A673 (cell line): Measurements from ENCODE around the gene CPA1. TPM values are rescaled to one million over a fixed set of nuclear protein-coding genes. Genes with fewer than 3 reads are reported as not detected.

Experiments
- BruUV-seq: library from RNA; stranded (reverse); fragments of 400-500 nt; replicated peaks from 2 replicates; lab custom pipeline; 2021; lab: Mats Ljungman, UMichigan
- CTCF ChIA-PET: fragments of 300-600 bp; sonication (Branson Sonifier 250); formaldehyde crosslinking; loops from one replicate; lab custom pipeline; 2022; ENCODE audit warnings: antibody characterized with exemption; lab: Charles Lee
- POLR2A ChIA-PET: fragments of 300-600 bp; sonication (Branson Sonifier 250); formaldehyde crosslinking; loops from one replicate; lab custom pipeline; 2022; ENCODE audit warnings: antibody characterized with exemption; ENCODE audit not compliant: low non-redundant PET; lab: Charles Lee
- DNase-seq: peaks from one replicate; pipeline ENCODE4 v3.0.0-alpha.2; 2015; ENCODE audit warnings: low spot score
- H3K27ac ChIP-seq: fragments of 200-600 bp; sonication (generic); 2 replicates; pipeline ENCODE4 v1.5.1; 2016; ENCODE audit warnings: mixed run types, low read depth, mild to moderate bottlenecking, mixed read lengths, antibody characterized with exemption, low read length; ENCODE audit not compliant: poor library complexity, severe bottlenecking
- H3K27me3 ChIP-seq: fragments of 200-600 bp; sonication (generic); replicated peaks from 2 replicates; pipeline ENCODE4 v1.6.1; 2017; ENCODE audit warnings: mixed run types, low read depth, mild to moderate bottlenecking, mixed read lengths, antibody characterized with exemption, low read length; ENCODE audit not compliant: insufficient read depth, poor library complexity
- H3K36me3 ChIP-seq: fragments of 200-600 bp; sonication (generic); 2 replicates; pipeline ENCODE4 v1.6.1; 2016; ENCODE audit warnings: mixed run types, mild to moderate bottlenecking, mixed read lengths, antibody characterized with exemption, low read length; ENCODE audit not compliant: insufficient read depth, poor library complexity, severe bottlenecking
- H3K4me1 ChIP-seq: fragments of 200-600 bp; sonication (generic); 2 replicates; pipeline ENCODE4 v1.6.1; 2017; ENCODE audit warnings: mixed run types, mild to moderate bottlenecking, mixed read lengths, antibody characterized with exemption, low read length; ENCODE audit not compliant: insufficient read depth, poor library complexity, severe bottlenecking
- H3K4me3 ChIP-seq: fragments of 200-600 bp; sonication (generic); 2 replicates; pipeline ENCODE4 v1.5.1; 2016; ENCODE audit warnings: low read depth, mixed run types, mild to moderate bottlenecking, mixed read lengths, low read length; ENCODE audit not compliant: poor library complexity, severe bottlenecking
- H3K9me3 ChIP-seq: fragments of 200-600 bp; sonication (generic); 2 replicates; pipeline ENCODE4 v1.6.1; 2016; ENCODE audit warnings: mixed run types, low read depth, mild to moderate bottlenecking, mixed read lengths, antibody characterized with exemption, low read length; ENCODE audit not compliant: poor library complexity, severe bottlenecking
- CTCF ChIP-seq: fragments of 300-800, 200-600 bp; sonication (generic); conservative IDR thresholded peaks from 2 replicates; pipeline ENCODE4 v1.5.1; 2017; ENCODE audit warnings: low read depth, mild to moderate bottlenecking, antibody characterized with exemption, low read length, moderate library complexity, mixed read lengths
- EZH2 ChIP-seq: fragments of 200-600 bp; sonication (generic); IDR thresholded peaks from 2 replicates; pipeline ENCODE4 v1.6.1; 2017; ENCODE audit warnings: borderline replicate concordance, low read depth, mild to moderate bottlenecking, mixed read lengths, antibody characterized with exemption, low read length; ENCODE audit not compliant: poor library complexity, severe bottlenecking
- intact Hi-C: fragments of 100-400 bp; cut with micrococcal nuclease; formaldehyde crosslinking; loops from one replicate; pipeline ENCODE4 v1.10.0; 2022; ENCODE audit not compliant: unreplicated experiment
- total RNA-seq: library from RNA; stranded (reverse); gene quantifications from 2 replicates; pipeline ENCODE4 v1.2.3, GENCODE V29; 2021

The CPA1 gene
- total RNA-seq, 1 experiment from 2014 or later, result not detected

- intact Hi-C loops, result no loop called here
- Histone ChIP-seq H3K27ac (peak overlapping the region; percentile 59), H3K9me3 (peaks cover 5% of the 10 kb centered on the region), H3K4me3 (no peak overlapping the region), H3K36me3 (no peaks in the 10 kb centered on the region), H3K4me1 (peaks cover 18% of the 10 kb centered on the region), H3K27me3 (no peaks in the 10 kb centered on the region)
- no peak for DNase-seq
- BruUV-seq, result no TSS peak
- ChIA-PET POLR2A (interaction anchor here (0.6 kb wide), 1 partner anchor 178 kb away, joined by 3 read pairs; no protein-coding TSS in a partner anchor), CTCF (no interaction called here)
- TF ChIP-seq CTCF, result no peak
- no peak for TF ChIP-seq EZH2
Observed at GRCh38 chr7:130356876-130357611, 23.2 kb upstream of the CPA1 start.

GRCh38 chr7:130358471-130358870, 21.8 kb upstream of the CPA1 start:
- no peak overlapping the region for H3K4me3 ChIP-seq
- no peak for TF ChIP-seq CTCF
- no peak for TF ChIP-seq EZH2
- H3K36me3 ChIP-seq, result no peaks in the 10 kb centered on the region
- ChIA-PET POLR2A (no interaction called here), CTCF (no interaction called here)
- H3K27me3 ChIP-seq, result no peaks in the 10 kb centered on the region
- DNase-seq, result no peak
- BruUV-seq, result no TSS peak
- H3K4me1 ChIP-seq, result peaks cover 13% of the 10 kb centered on the region
- intact Hi-C loops, result no loop called here
- H3K9me3 ChIP-seq, result peaks cover 5% of the 10 kb centered on the region
- no peak overlapping the region for H3K27ac ChIP-seq

GRCh38 chr7:130359276-130359857, 20.9 kb upstream of the CPA1 start:
- POLR2A ChIA-PET, result interaction anchor here (0.7 kb wide), 1 partner anchor 518 kb away, joined by 4 read pairs; no protein-coding TSS in a partner anchor
- Histone ChIP-seq H3K4me1 (peaks cover 13% of the 10 kb centered on the region), H3K36me3 (no peaks in the 10 kb centered on the region), H3K27me3 (no peaks in the 10 kb centered on the region), H3K9me3 (peaks cover 5% of the 10 kb centered on the region), H3K27ac (no peak overlapping the region), H3K4me3 (no peak overlapping the region)
- intact Hi-C loops, result no loop called here
- no peak for DNase-seq
- TF ChIP-seq EZH2 (no peak), CTCF (no peak)
- no TSS peak for BruUV-seq
- CTCF ChIA-PET, result no interaction called here
